Liver (tissue), 9 donors: ENCODE measurements around the gene IRAK2. TPM values are rescaled to one million over a fixed set of nuclear protein-coding genes. Genes with fewer than 3 reads are reported as not detected.

Source experiments
- DNase-seq: peaks from one replicate; pipeline ENCODE4 v3.0.0-alpha.2; 2017; ENCODE audit warnings: low spot score
- H3K27ac ChIP-seq, 2 donors: one replicate each; pipeline ENCODE4 v1.7.0; 2013; ENCODE audit warnings: inconsistent platforms in 2 of 2, low read length in 2 of 2, control low read depth in 1 of 2, low read depth in 1 of 2, mild to moderate bottlenecking in 1 of 2
- H3K27me3 ChIP-seq, 4 donors: one replicate each; pipeline versions ENCODE4 v1.6.1 to v1.7.0; 2013; ENCODE audit warnings: low read length in 3 of 4, inconsistent platforms in 1 of 4, mild to moderate bottlenecking in 1 of 4, moderate library complexity in 1 of 4; ENCODE audit not compliant: control insufficient read depth in 4 of 4, insufficient read depth in 4 of 4
- H3K36me3 ChIP-seq, 4 donors: one replicate each; pipeline versions ENCODE4 v1.6.1 to v1.7.0; 2013; ENCODE audit warnings: low read length in 3 of 4, mild to moderate bottlenecking in 3 of 4, low read depth in 1 of 4, moderate library complexity in 1 of 4; ENCODE audit not compliant: control insufficient read depth in 4 of 4, insufficient read depth in 3 of 4
- H3K4me1 ChIP-seq, 4 donors: one replicate each; pipeline versions ENCODE4 v1.6.1 to v1.7.0; 2013; ENCODE audit warnings: low read length in 3 of 4, mild to moderate bottlenecking in 3 of 4, moderate library complexity in 1 of 4; ENCODE audit not compliant: control insufficient read depth in 4 of 4, insufficient read depth in 4 of 4
- H3K4me3 ChIP-seq, 3 donors: one replicate each; pipeline versions ENCODE4 v1.6.1 to v1.7.0; 2013; ENCODE audit warnings: low read length in 3 of 3, control low read depth in 1 of 3, low read depth in 1 of 3, mild to moderate bottlenecking in 1 of 3
- H3K9ac ChIP-seq, 2 donors: one replicate each; pipeline ENCODE4 v1.7.0; 2013; ENCODE audit warnings: low read length in 2 of 2, mild to moderate bottlenecking in 2 of 2, moderate library complexity in 2 of 2, control low read depth in 1 of 2, low read depth in 1 of 2
- H3K9me3 ChIP-seq, 4 donors: one replicate each; pipeline versions ENCODE4 v1.6.1 to v1.7.0; 2013; ENCODE audit warnings: low read length in 3 of 4; ENCODE audit not compliant: control insufficient read depth in 4 of 4
- ATF3 ChIP-seq: IDR thresholded peaks from 2 replicates; pipeline ENCODE4 v1.6.1; 2016; ENCODE audit warnings: antibody characterized with exemption
- EGR1 ChIP-seq, 2 donors: IDR thresholded peaks; 2 replicates each; pipeline ENCODE4 v1.6.1; 2016 to 2018; ENCODE audit warnings: antibody characterized with exemption in 2 of 2, low read depth in 2 of 2
- FOXA1 ChIP-seq: IDR thresholded peaks from 2 replicates; pipeline ENCODE4 v1.6.1; 2016; ENCODE audit warnings: antibody characterized with exemption
- FOXA2 ChIP-seq: IDR thresholded peaks from 2 replicates; pipeline ENCODE4 v1.6.1; 2016; ENCODE audit warnings: antibody characterized with exemption
- GABPA ChIP-seq, 2 donors: IDR thresholded peaks in 1 of 2; conservative IDR thresholded peaks in 1 of 2; 2 replicates each; pipeline ENCODE4 v1.6.1; 2016; ENCODE audit warnings: antibody characterized with exemption in 2 of 2, mild to moderate bottlenecking in 1 of 2, moderate library complexity in 1 of 2
- HNF4A ChIP-seq, 2 donors: conservative IDR thresholded peaks; 2 replicates each; pipeline ENCODE4 v1.6.1; 2016; ENCODE audit warnings: antibody characterized with exemption in 2 of 2, mild to moderate bottlenecking in 2 of 2
- HNF4G ChIP-seq: IDR thresholded peaks from 2 replicates; pipeline ENCODE4 v1.6.1; 2016; ENCODE audit warnings: antibody characterized with exemption
- JUND ChIP-seq, 2 donors: IDR thresholded peaks; 2 replicates each; pipeline ENCODE4 v1.6.1; 2016; ENCODE audit warnings: antibody characterized with exemption in 2 of 2
- NR2F2 ChIP-seq: IDR thresholded peaks from 2 replicates; pipeline ENCODE4 v1.6.1; 2016; ENCODE audit warnings: antibody characterized with exemption
- RAD21 ChIP-seq, 2 donors: IDR thresholded peaks; 2 replicates each; pipeline ENCODE4 v1.6.1; 2016; ENCODE audit warnings: antibody characterized with exemption in 2 of 2, mild to moderate bottlenecking in 2 of 2
- REST ChIP-seq: IDR thresholded peaks from 2 replicates; pipeline ENCODE4 v1.6.1; 2016; ENCODE audit warnings: antibody characterized with exemption, mild to moderate bottlenecking
- RXRA ChIP-seq, 2 donors: IDR thresholded peaks; 2 replicates each; pipeline ENCODE4 v1.6.1; 2017 to 2018; ENCODE audit warnings: antibody characterized with exemption in 2 of 2, mild to moderate bottlenecking in 1 of 2
- SP1 ChIP-seq: IDR thresholded peaks from 2 replicates; pipeline ENCODE4 v1.6.1; 2018; ENCODE audit warnings: antibody characterized with exemption, mild to moderate bottlenecking
- TAF1 ChIP-seq: conservative IDR thresholded peaks from 2 replicates; pipeline ENCODE4 v1.6.1; 2016; ENCODE audit warnings: antibody characterized with exemption, mild to moderate bottlenecking
- YY1 ChIP-seq: IDR thresholded peaks from 2 replicates; pipeline ENCODE4 v1.6.1; 2016; ENCODE audit warnings: antibody characterized with exemption, mild to moderate bottlenecking
- ZBTB33 ChIP-seq: IDR thresholded peaks from 2 replicates; pipeline ENCODE4 v1.6.1; 2016; ENCODE audit warnings: antibody characterized with exemption
- WGBS: extraction: QIAGEN DNeasy Blood & Tissue Kit; methylation state at CpG from one replicate; pipeline ENCODE4 v1.1.7; 2013; 5-methylcytosine and 5-hydroxymethylcytosine counted together
- polyA plus RNA-seq, 2 donors: library from polyadenylated mRNA; stranded (reverse) in 1 of 2; unstranded in 1 of 2; fragments of 200-250 nt in 1 of 2; fragments of >200 nt in 1 of 2; fragmentation: Nextera tagmentation in 1 of 2; extraction: Ambion mirVana in 1 of 2; gene quantifications; one replicate each; pipeline versions ENCODE4 v1.2.1 to v1.2.3, GENCODE V29; 2013 to 2015
- total RNA-seq, 2 donors: library from RNA; depleted of rRNA; stranded (reverse); fragments of >200 nt; gene quantifications; one replicate each; pipeline ENCODE4 v1.2.3, GENCODE V29; 2014
- TF ChIP-seq, protein P1 (sequence below): IDR thresholded peaks from 2 replicates; pipeline ENCODE4 v1.6.1; 2016; ENCODE audit warnings: antibody characterized with exemption
- TF ChIP-seq, protein P2 (sequence below): fragments of 150-350 bp; IDR thresholded peaks from 2 replicates; pipeline ENCODE4 v1.5.1; 2017; ENCODE audit warnings: improper control_type of control experiment, low read depth, low read length; ENCODE audit not compliant: missing input control
- donor health status: healthy.
- donor health status: healthy.
- donor health status: healthy.
- donor health status: healthy.
- donor health status: healthy.

IRAK2 gene
- total and polyA plus RNA-seq, 4 donors = 2.7 to 9.3 (median 5.9) TPM

GRCh38 chr3:10234526-10235230, 70.0 kb downstream of the IRAK2 start:
- no peak for TF ChIP-seq REST
- no peak for TF ChIP-seq HNF4G
- no peak for TF ChIP-seq EGR1 (IDR thresholded peaks at IDR 0.05; ENCODE audit: low read depth in 2 of 2)
- TF ChIP-seq ATF3 = no peak
- TF ChIP-seq, protein P1, sequence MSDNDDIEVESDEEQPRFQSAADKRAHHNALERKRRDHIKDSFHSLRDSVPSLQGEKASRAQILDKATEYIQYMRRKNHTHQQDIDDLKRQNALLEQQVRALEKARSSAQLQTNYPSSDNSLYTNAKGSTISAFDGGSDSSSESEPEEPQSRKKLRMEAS = no peak
- no peak for TF ChIP-seq FOXA2
- TF ChIP-seq TAF1 = no peak
- TF ChIP-seq YY1 = no peak
- no peak for TF ChIP-seq RXRA (IDR thresholded peaks at IDR 0.05)
- no peak for TF ChIP-seq HNF4A (conservative IDR thresholded peaks at IDR 0.05)
- no peak for TF ChIP-seq RAD21 (IDR thresholded peaks at IDR 0.05)
- TF ChIP-seq, protein P2, sequence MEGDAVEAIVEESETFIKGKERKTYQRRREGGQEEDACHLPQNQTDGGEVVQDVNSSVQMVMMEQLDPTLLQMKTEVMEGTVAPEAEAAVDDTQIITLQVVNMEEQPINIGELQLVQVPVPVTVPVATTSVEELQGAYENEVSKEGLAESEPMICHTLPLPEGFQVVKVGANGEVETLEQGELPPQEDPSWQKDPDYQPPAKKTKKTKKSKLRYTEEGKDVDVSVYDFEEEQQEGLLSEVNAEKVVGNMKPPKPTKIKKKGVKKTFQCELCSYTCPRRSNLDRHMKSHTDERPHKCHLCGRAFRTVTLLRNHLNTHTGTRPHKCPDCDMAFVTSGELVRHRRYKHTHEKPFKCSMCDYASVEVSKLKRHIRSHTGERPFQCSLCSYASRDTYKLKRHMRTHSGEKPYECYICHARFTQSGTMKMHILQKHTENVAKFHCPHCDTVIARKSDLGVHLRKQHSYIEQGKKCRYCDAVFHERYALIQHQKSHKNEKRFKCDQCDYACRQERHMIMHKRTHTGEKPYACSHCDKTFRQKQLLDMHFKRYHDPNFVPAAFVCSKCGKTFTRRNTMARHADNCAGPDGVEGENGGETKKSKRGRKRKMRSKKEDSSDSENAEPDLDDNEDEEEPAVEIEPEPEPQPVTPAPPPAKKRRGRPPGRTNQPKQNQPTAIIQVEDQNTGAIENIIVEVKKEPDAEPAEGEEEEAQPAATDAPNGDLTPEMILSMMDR = no peak
- TF ChIP-seq SP1 = no peak
- TF ChIP-seq FOXA1 = no peak
- no peak for TF ChIP-seq JUND (IDR thresholded peaks at IDR 0.05)
- no peak for TF ChIP-seq NR2F2
- no peak for TF ChIP-seq GABPA (IDR thresholded peaks at IDR 0.05 in 1 of 2, conservative IDR thresholded peaks at IDR 0.05 in 1 of 2)
- no peak for TF ChIP-seq ZBTB33
- Histone ChIP-seq H3K27ac (no peak overlapping the region), H3K9ac (no peak overlapping the region), H3K4me3 (no peak overlapping the region), H3K9me3 (no peaks in the 10 kb centered on the region), H3K27me3 (no peaks in the 10 kb centered on the region), H3K4me1 (no peaks in the 10 kb centered on the region), H3K36me3 (peaks cover 7 to 40% (median 15%) of the 10 kb centered on the region in 4 donors)
- 96% methylated on average over 36 of the region's 36 CpGs for WGBS
- DNase-seq = no peak
